ENCODE data around the gene MIA3.
"Not testable (repeated sequence)": the region's sequence is repeated elsewhere in the genome, so short reads cannot be mapped to it uniquely, and the experiment has no call there.

MIA3 gene

GRCh38 chr1:222665964-222666363 is 48.1 kb downstream of the MIA3 start:
- DNase-seq (ENCODE audit: low read depth in 1 of 2, low spot score in 1 of 2), result no peak

- not testable (repeated sequence) for DNase-seq (ENCODE audit: low read depth in 1 of 2, low spot score in 1 of 2)
These were observed 50.3 kb downstream of the MIA3 start for GRCh38 chr1:222668184-222668583.

- not testable (repeated sequence) for DNase-seq (ENCODE audit: low read depth in 1 of 2, low spot score in 1 of 2)
These were observed 51.2 kb downstream of the MIA3 start for GRCh38 chr1:222669107-222669506.

GRCh38 chr1:222670110-222670509 is 52.2 kb downstream of the MIA3 start:
- DNase-seq (ENCODE audit: low read depth in 1 of 2, low spot score in 1 of 2), result no peak

- no peak for DNase-seq (ENCODE audit: low read depth in 1 of 2, low spot score in 1 of 2)
These were observed 62.2 kb downstream of the MIA3 start for GRCh38 chr1:222680080-222680479.

GRCh38 chr1:222691016-222691415 is 73.1 kb downstream of the MIA3 start:
- no peak for DNase-seq (ENCODE audit: low read depth in 1 of 2, low spot score in 1 of 2)

GRCh38 chr1:222694927-222695326 is 77.0 kb downstream of the MIA3 start:
- no peak for DNase-seq (ENCODE audit: low read depth in 1 of 2, low spot score in 1 of 2)

- DNase-seq (ENCODE audit: low read depth in 1 of 2, low spot score in 1 of 2), result no peak
These were observed 78.8 kb downstream of the MIA3 start for GRCh38 chr1:222696741-222697140.

GRCh38 chr1:222697203-222697602 is 79.3 kb downstream of the MIA3 start:
- DNase-seq (ENCODE audit: low read depth in 1 of 2, low spot score in 1 of 2), result no peak

- DNase-seq (ENCODE audit: low read depth in 1 of 2, low spot score in 1 of 2), result no peak
These were observed 79.9 kb downstream of the MIA3 start for GRCh38 chr1:222697826-222698225.

GRCh38 chr1:222702210-222702609 is 84.3 kb downstream of the MIA3 start:
- DNase-seq (ENCODE audit: low read depth in 1 of 2, low spot score in 1 of 2), result no peak

- no peak for DNase-seq (ENCODE audit: low read depth in 1 of 2, low spot score in 1 of 2)
These were observed 86.4 kb downstream of the MIA3 start for GRCh38 chr1:222704260-222704659.

- DNase-seq (ENCODE audit: low read depth in 1 of 2, low spot score in 1 of 2), result no peak
These were observed 88.9 kb downstream of the MIA3 start for GRCh38 chr1:222706815-222707214.

GRCh38 chr1:222709700-222710153 is 91.8 kb downstream of the MIA3 start:
- DNase-seq (ENCODE audit: low read depth in 1 of 2, low spot score in 1 of 2), result no peak

GRCh38 chr1:222711319-222712252 is 93.7 kb downstream of the MIA3 start:
- DNase-seq (ENCODE audit: low read depth in 1 of 2, low spot score in 1 of 2), result peak; percentile 23 to 29

- peak; percentile 92 to 98 for DNase-seq (ENCODE audit: low read depth in 1 of 2, low spot score in 1 of 2)
These were observed 94.6 kb downstream of the MIA3 start, which contains the start of the genes AIDA and BROX for GRCh38 chr1:222712253-222713090. Gene AIDA, minus strand, starts transcription at chr1:222712491. Its CDS starts 174 bp downstream, at chr1:222712317. Gene BROX, plus strand, starts transcription at chr1:222712564. Its CDS starts 3,136 bp downstream, at chr1:222715700.

- peak; percentile 77 for DNase-seq (ENCODE audit: low read depth in 1 of 2, low spot score in 1 of 2)
These were observed 95.4 kb downstream of the MIA3 start for GRCh38 chr1:222713091-222713961.

- DNase-seq (ENCODE audit: low read depth in 1 of 2, low spot score in 1 of 2), result no peak
These were observed 98.5 kb downstream of the MIA3 start for GRCh38 chr1:222716393-222716792.
